Esophagus squamous epithelium (tissue), 5 donors: ENCODE results near the gene COQ5. TPM values are rescaled to one million over a fixed set of nuclear protein-coding genes. Genes with fewer than 3 reads are reported as not detected.
"Not testable (repeated sequence)": the region's sequence is repeated elsewhere in the genome, so short reads cannot be mapped to it uniquely, and the experiment has no call there.

Experiments used
- DNase-seq: peaks from one replicate; lab custom pipeline; 2025; lab: John Stamatoyannopoulos, UW
- H3K27ac ChIP-seq, 4 donors: fragments of 200-600 bp; sonication (generic); one replicate each; pipeline ENCODE4 v1.5.1; 2016 to 2019; ENCODE audit warnings: mild to moderate bottlenecking in 1 of 4
- H3K27me3 ChIP-seq, 4 donors: fragments of 200-600 bp; sonication (generic); 1 replicate in 3 of 4; 2 replicates in 1 of 4; pipeline versions ENCODE4 v1.5.1 to v1.6.0; 2017 to 2021; ENCODE audit warnings: antibody characterized with exemption in 1 of 4
- H3K36me3 ChIP-seq, 3 donors: fragments of 200-600 bp; sonication (generic); one replicate each; pipeline ENCODE4 v1.5.1; 2016 to 2019
- H3K4me1 ChIP-seq, 3 donors: fragments of 200-600 bp; sonication (generic); one replicate each; pipeline ENCODE4 v1.5.1; 2017 to 2019
- H3K4me3 ChIP-seq, 4 donors: fragments of 200-600 bp; sonication (generic); 1 replicate in 3 of 4; 2 replicates in 1 of 4; pipeline ENCODE4 v1.5.1; 2016 to 2019; ENCODE audit warnings: mild to moderate bottlenecking in 2 of 4, moderate library complexity in 1 of 4
- H3K9me3 ChIP-seq, 3 donors: fragments of 200-600 bp; sonication (generic); one replicate each; pipeline ENCODE4 v1.5.1; 2016 to 2019
- CTCF ChIP-seq, 6 experiments: fragments of 450-650 bp in 4 of 6; fragments of 200-600 bp in 2 of 6; sonication (generic) in 2 of 6; IDR thresholded peaks; one replicate each; pipeline ENCODE4 v1.5.1; 2016 to 2019; ENCODE audit warnings: antibody characterized with exemption in 6 of 6, mild to moderate bottlenecking in 4 of 6, moderate library complexity in 4 of 6
- POLR2A ChIP-seq, 4 donors: fragments of 450-650 bp; IDR thresholded peaks; one replicate each; pipeline ENCODE4 v1.6.1; 2017; ENCODE audit warnings: antibody characterized with exemption in 4 of 4, mild to moderate bottlenecking in 4 of 4, moderate library complexity in 3 of 4
- WGBS, 2 donors: methylation state at CpG; one replicate each; pipeline ENCODE4 v1.1.5; 2018; 5-methylcytosine and 5-hydroxymethylcytosine counted together
- intact Hi-C: fragments of 100-400 bp; cut with DNase I; formaldehyde crosslinking; loops from one replicate; pipeline ENCODE4 v1.15.0; 2022
- total RNA-seq, 4 donors: library from RNA; depleted of rRNA; stranded (reverse); fragments of >200 nt; gene quantifications; one replicate each; pipeline ENCODE4 v1.1.0, GENCODE V29; 2016
- donor health status: DM: yes; HTN: yes; CAD: no.

COQ5 gene
- total RNA-seq, 4 donors from 2014 or later = 12.2 to 27.7 (median 20.3) TPM

- no peak for DNase-seq
- no peak for TF ChIP-seq POLR2A (IDR thresholded peaks at IDR 0.05)
- no peak for TF ChIP-seq CTCF (IDR thresholded peaks at IDR 0.05)
- peaks cover 44 to 60% (median 55%) of the 10 kb centered on the region in 3 donors for H3K4me1 ChIP-seq
- peak overlapping the region; percentile 63 to 90 (median 74) for H3K4me3 ChIP-seq
- intact Hi-C loops = no loop called here
- peaks cover 0 to 21% (median 0%) of the 10 kb centered on the region in 3 donors for H3K36me3 ChIP-seq
- 41 to 45% methylated on average over 13 of the region's 13 CpGs for WGBS, 2 donors
- H3K9me3 ChIP-seq = no peaks in the 10 kb centered on the region
- no peaks in the 10 kb centered on the region for H3K27me3 ChIP-seq
- peak overlapping the region; percentile 82 to 97 (median 94) for H3K27ac ChIP-seq
These were observed 7.3 kb upstream of the COQ5 start for GRCh38 chr12:120536064-120536791.

GRCh38 chr12:120534703-120535655 is 6.0 kb upstream of the COQ5 start:
- 2 to 3% methylated on average over 12 to 16 of the region's 52 CpGs for WGBS, 2 donors
- intact Hi-C loops = no loop called here
- peak; percentile 12 for DNase-seq
- TF ChIP-seq POLR2A (IDR thresholded peaks at IDR 0.05) = no peak
- TF ChIP-seq CTCF (IDR thresholded peaks at IDR 0.05) = no peak
- Histone ChIP-seq H3K36me3 (peaks cover 0 to 9% (median 0%) of the 10 kb centered on the region in 3 donors), H3K4me1 (peaks cover 43 to 55% (median 45%) of the 10 kb centered on the region in 3 donors), H3K9me3 (no peaks in the 10 kb centered on the region), H3K27ac (peak overlapping the region; percentile 91 to 97 (median 95)), H3K4me3 (peak overlapping the region; percentile 63 to 90 (median 74)), H3K27me3 (no peaks in the 10 kb centered on the region)

GRCh38 chr12:120534203-120534702 is 5.3 kb upstream of the COQ5 start, which contains the start of gene RNF10:
Gene RNF10 (plus strand): TSS chr12:120534356. CDS start chr12:120534812, 456 bp downstream.
- Histone ChIP-seq H3K4me1 (peaks cover 36 to 55% (median 40%) of the 10 kb centered on the region in 3 donors), H3K9me3 (no peaks in the 10 kb centered on the region), H3K27me3 (no peaks in the 10 kb centered on the region), H3K4me3 (peak within 1 kb of the TSS; percentile 63 to 90 (median 74)), H3K36me3 (peaks cover 0 to 8% (median 0%) of the 10 kb centered on the region in 3 donors), H3K27ac (peak within 1 kb of the TSS; percentile 91 to 97 (median 95))
- WGBS, 2 donors = 0% methylated on average over 17 to 21 of the region's 43 CpGs
- intact Hi-C loops = no loop called here
- DNase-seq = peak; percentile 21
- TF ChIP-seq POLR2A (IDR thresholded peaks at IDR 0.05) (peak in 3 of 4 donors; percentile 97 to 99 (median 97)), CTCF (IDR thresholded peaks at IDR 0.05) (peak in 2 of 6 experiments; percentile 1 to 18)

GRCh38 chr12:120532701-120533238 is 3.8 kb upstream of the COQ5 start:
- no peak for DNase-seq
- H3K9me3 ChIP-seq = no peaks in the 10 kb centered on the region
- H3K4me3 ChIP-seq = no peak overlapping the region
- no peaks in the 10 kb centered on the region for H3K27me3 ChIP-seq
- intact Hi-C loops = no loop called here
- H3K36me3 ChIP-seq = peaks cover 0 to 8% (median 0%) of the 10 kb centered on the region in 3 donors
- no peak overlapping the region for H3K27ac ChIP-seq
- TF ChIP-seq POLR2A (IDR thresholded peaks at IDR 0.05) (no peak), CTCF (IDR thresholded peaks at IDR 0.05) (no peak)
- 66 to 69% methylated on average over 4 of the region's 4 CpGs for WGBS, 2 donors
- peaks cover 21 to 50% (median 30%) of the 10 kb centered on the region in 3 donors for H3K4me1 ChIP-seq

- peaks cover 3 to 26% (median 8%) of the 10 kb centered on the region in 3 donors for H3K4me1 ChIP-seq
- H3K27me3 ChIP-seq, intact Hi-C loops, H3K9me3 ChIP-seq, DNase-seq, H3K36me3 ChIP-seq: not testable (repeated sequence)
- H3K27ac ChIP-seq = peak overlapping the region; percentile 85 to 99 (median 94)
- peak overlapping the region; percentile 53 to 94 (median 82) for H3K4me3 ChIP-seq
These were observed 1.4 kb upstream of the COQ5 start for GRCh38 chr12:120530418-120530761.
